Limb (tissue), 2 donors: ENCODE measurements around the gene CAV3.

Experiments used
- DNase-seq, 2 donors: peaks; one replicate each; pipeline ENCODE4 v3.0.0-alpha.2; 2016; ENCODE audit errors: extremely low spot score in 2 of 2

The CAV3 gene

GRCh38 chr3:8760506-8760905 lies 26.9 kb downstream of the CAV3 start:
- peak in 1 of 2 donors; percentile 23 for DNase-seq

GRCh38 chr3:8761866-8762265 lies 28.3 kb downstream of the CAV3 start:
- DNase-seq = peak in 1 of 2 donors; percentile 22

- DNase-seq = peak in 1 of 2 donors; percentile 21
Observed at GRCh38 chr3:8762607-8763377, 29.2 kb downstream of the CAV3 start.

GRCh38 chr3:8764528-8764927 lies 30.9 kb downstream of the CAV3 start:
- DNase-seq = peak in 1 of 2 donors; percentile 16

- no peak for DNase-seq
Observed at GRCh38 chr3:8765528-8765927, 31.9 kb downstream of the CAV3 start.

- DNase-seq = peak in 1 of 2 donors; percentile 12
Observed at GRCh38 chr3:8766148-8766547, 32.5 kb downstream of the CAV3 start.

GRCh38 chr3:8767256-8767666 lies 33.7 kb downstream of the CAV3 start:
- DNase-seq = no peak

- DNase-seq = peak in 1 of 2 donors; percentile 66
Observed at GRCh38 chr3:8767667-8768363, 34.2 kb downstream of the CAV3 start.

GRCh38 chr3:8768364-8769087 lies 34.9 kb downstream of the CAV3 start:
- DNase-seq = peak in 1 of 2 donors; percentile 42

GRCh38 chr3:8769088-8769822 lies 35.7 kb downstream of the CAV3 start, which contains the start of gene OXTR:
TSS of gene OXTR (minus strand) at chr3:8769613. CDS start at chr3:8768187, 1,426 bp downstream.
- DNase-seq = peak; percentile 62 to 86

GRCh38 chr3:8773941-8774542 lies 40.4 kb downstream of the CAV3 start:
- no peak for DNase-seq

- DNase-seq = no peak
Observed at GRCh38 chr3:8775181-8775580, 41.6 kb downstream of the CAV3 start.

GRCh38 chr3:8775602-8776001 lies 42.0 kb downstream of the CAV3 start:
- DNase-seq = no peak

GRCh38 chr3:8776406-8776805 lies 42.8 kb downstream of the CAV3 start:
- DNase-seq = no peak

GRCh38 chr3:8777201-8777977 lies 43.8 kb downstream of the CAV3 start:
- no peak for DNase-seq

- no peak for DNase-seq
Observed at GRCh38 chr3:8777978-8778267, 44.3 kb downstream of the CAV3 start.

GRCh38 chr3:8778475-8778874 lies 44.9 kb downstream of the CAV3 start:
- DNase-seq = no peak

GRCh38 chr3:8780279-8780678 lies 46.7 kb downstream of the CAV3 start:
- DNase-seq = no peak

- no peak for DNase-seq
Observed at GRCh38 chr3:8784676-8785435, 51.3 kb downstream of the CAV3 start.

- DNase-seq = no peak
Observed at GRCh38 chr3:8790529-8790928, 56.9 kb downstream of the CAV3 start.
